Transverse colon (tissue), 4 donors: ENCODE measurements around the gene RNF17. TPM values are rescaled to one million over a fixed set of nuclear protein-coding genes. Genes with fewer than 3 reads are reported as not detected.

Experiments used
- DNase-seq: peaks from one replicate; pipeline ENCODE4 v3.0.0-alpha.2; 2019
- H3K27ac ChIP-seq, 4 donors: fragments of 200-600 bp; sonication (generic); 2 replicates each; pipeline ENCODE4 v1.5.1; 2016 to 2018; ENCODE audit warnings: inconsistent platforms in 4 of 4
- H3K27me3 ChIP-seq: fragments of 200-600 bp; sonication (generic); 2 replicates; pipeline ENCODE4 v1.5.1; 2017; ENCODE audit warnings: inconsistent platforms
- H3K36me3 ChIP-seq, 4 donors: fragments of 200-600 bp; sonication (generic); 2 replicates each; pipeline ENCODE4 v1.5.1; 2017 to 2019; ENCODE audit warnings: inconsistent platforms in 4 of 4
- H3K4me1 ChIP-seq, 4 donors: fragments of 200-600 bp; sonication (generic); 2 replicates each; pipeline ENCODE4 v1.5.1; 2017 to 2020; ENCODE audit warnings: inconsistent platforms in 4 of 4
- H3K4me3 ChIP-seq, 4 donors: fragments of 200-600 bp; sonication (generic); 1 replicate in 1 of 4; 2 replicates in 3 of 4; pipeline versions ENCODE4 v1.5.1 to v1.6.1; 2017 to 2019; ENCODE audit warnings: inconsistent platforms in 4 of 4
- H3K9me3 ChIP-seq, 2 donors: fragments of 200-600 bp; sonication (generic); 2 replicates each; pipeline ENCODE4 v1.5.1; 2017 to 2019; ENCODE audit warnings: inconsistent platforms in 2 of 2
- EP300 ChIP-seq: sonication (generic); formaldehyde crosslinking; IDR thresholded peaks from one replicate; pipeline ENCODE4 v1.6.1; 2017; ENCODE audit warnings: antibody characterized with exemption, low read depth
- POLR2A ChIP-seq: fragments of 450-650 bp; IDR thresholded peaks from one replicate; pipeline ENCODE4 v1.6.1; 2016; ENCODE audit warnings: antibody characterized with exemption, mild to moderate bottlenecking, moderate library complexity
- POLR2AphosphoS5 ChIP-seq, 3 donors: sonication (generic); formaldehyde crosslinking; IDR thresholded peaks; one replicate each; pipeline ENCODE4 v1.6.1; 2016; ENCODE audit warnings: antibody characterized with exemption in 3 of 3
- WGBS, 2 donors: methylation state at CpG; one replicate each; pipeline ENCODE4 v1.1.5; 2018; ENCODE audit warnings: low coverage in 1 of 2; 5-methylcytosine and 5-hydroxymethylcytosine counted together
- in situ Hi-C, 4 donors: fragments of 200-750 bp; cut with MboI; loops; one replicate each; pipeline versions ENCODE4 v1.15.0 to v1.15.1; 2017; ENCODE audit warnings: low sequenced_read_pairs in 3 of 4, low pct_ligation_motif_present in 1 of 4, low pct_unique_long_range_greater_than_20kb in 1 of 4
- intact Hi-C: fragments of 100-400 bp; cut with DNase I; formaldehyde crosslinking; loops from one replicate; pipeline ENCODE4 v1.15.1; 2023; ENCODE audit warnings: low total_unique reads
- total RNA-seq, 4 donors: library from RNA; depleted of rRNA; stranded (reverse); fragments of >200 nt; gene quantifications; one replicate each; pipeline ENCODE4 v1.1.0, GENCODE V29; 2016
- TF ChIP-seq, protein P1 (sequence below), 5 experiments: fragments of 200-600 bp in 3 of 5; fragments of 450-650 bp in 2 of 5; sonication (generic) in 3 of 5; IDR thresholded peaks; 1 replicate in 2 of 5; 2 replicates in 3 of 5; pipeline ENCODE4 v1.5.1; 2016 to 2017; ENCODE audit warnings: antibody characterized with exemption in 5 of 5, inconsistent platforms in 3 of 5, mild to moderate bottlenecking in 2 of 5, moderate library complexity in 1 of 5

The RNF17 gene
- total RNA-seq, 4 donors from 2014 or later: not detected

DNA sequence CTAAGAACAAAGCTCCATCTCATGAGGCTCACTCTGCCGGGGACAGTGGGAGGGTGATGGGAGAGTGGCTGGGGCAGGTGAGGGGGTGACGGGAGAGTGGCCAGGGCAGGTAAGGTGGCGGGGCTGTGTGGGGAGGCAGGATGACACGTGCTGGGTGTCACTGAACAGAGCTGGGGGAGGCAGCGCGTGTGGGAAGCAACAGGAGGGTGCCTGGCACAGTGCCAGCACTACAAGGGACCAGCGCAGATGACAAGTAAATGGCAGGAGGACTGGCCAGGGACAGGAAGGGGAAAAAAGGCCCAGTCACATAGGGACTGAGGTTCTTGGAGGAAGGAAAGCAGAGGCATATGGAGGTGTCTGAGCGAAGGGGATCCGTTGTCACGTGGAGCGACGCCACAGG is 129.9 kb downstream of the RNF17 start:
- Histone ChIP-seq H3K4me1 (no peaks in the 10 kb centered on the region), H3K4me3 (no peak overlapping the region), H3K27ac (no peak overlapping the region), H3K9me3 (no peaks in the 10 kb centered on the region), H3K36me3 (peaks cover 0 to 2% (median 0%) of the 10 kb centered on the region in 4 donors), H3K27me3 (no peaks in the 10 kb centered on the region)
- in situ Hi-C loops: no loop called here
- 91 to 93% methylated on average over 10 to 12 of the region's 12 CpGs for WGBS, 2 donors
- DNase-seq: no peak
- TF ChIP-seq, protein P1, sequence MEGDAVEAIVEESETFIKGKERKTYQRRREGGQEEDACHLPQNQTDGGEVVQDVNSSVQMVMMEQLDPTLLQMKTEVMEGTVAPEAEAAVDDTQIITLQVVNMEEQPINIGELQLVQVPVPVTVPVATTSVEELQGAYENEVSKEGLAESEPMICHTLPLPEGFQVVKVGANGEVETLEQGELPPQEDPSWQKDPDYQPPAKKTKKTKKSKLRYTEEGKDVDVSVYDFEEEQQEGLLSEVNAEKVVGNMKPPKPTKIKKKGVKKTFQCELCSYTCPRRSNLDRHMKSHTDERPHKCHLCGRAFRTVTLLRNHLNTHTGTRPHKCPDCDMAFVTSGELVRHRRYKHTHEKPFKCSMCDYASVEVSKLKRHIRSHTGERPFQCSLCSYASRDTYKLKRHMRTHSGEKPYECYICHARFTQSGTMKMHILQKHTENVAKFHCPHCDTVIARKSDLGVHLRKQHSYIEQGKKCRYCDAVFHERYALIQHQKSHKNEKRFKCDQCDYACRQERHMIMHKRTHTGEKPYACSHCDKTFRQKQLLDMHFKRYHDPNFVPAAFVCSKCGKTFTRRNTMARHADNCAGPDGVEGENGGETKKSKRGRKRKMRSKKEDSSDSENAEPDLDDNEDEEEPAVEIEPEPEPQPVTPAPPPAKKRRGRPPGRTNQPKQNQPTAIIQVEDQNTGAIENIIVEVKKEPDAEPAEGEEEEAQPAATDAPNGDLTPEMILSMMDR (IDR thresholded peaks at IDR 0.05): no peak
- no peak for TF ChIP-seq POLR2AphosphoS5 (IDR thresholded peaks at IDR 0.05)
- no peak for TF ChIP-seq EP300
- TF ChIP-seq POLR2A: no peak
- intact Hi-C loops: no loop called here

DNA sequence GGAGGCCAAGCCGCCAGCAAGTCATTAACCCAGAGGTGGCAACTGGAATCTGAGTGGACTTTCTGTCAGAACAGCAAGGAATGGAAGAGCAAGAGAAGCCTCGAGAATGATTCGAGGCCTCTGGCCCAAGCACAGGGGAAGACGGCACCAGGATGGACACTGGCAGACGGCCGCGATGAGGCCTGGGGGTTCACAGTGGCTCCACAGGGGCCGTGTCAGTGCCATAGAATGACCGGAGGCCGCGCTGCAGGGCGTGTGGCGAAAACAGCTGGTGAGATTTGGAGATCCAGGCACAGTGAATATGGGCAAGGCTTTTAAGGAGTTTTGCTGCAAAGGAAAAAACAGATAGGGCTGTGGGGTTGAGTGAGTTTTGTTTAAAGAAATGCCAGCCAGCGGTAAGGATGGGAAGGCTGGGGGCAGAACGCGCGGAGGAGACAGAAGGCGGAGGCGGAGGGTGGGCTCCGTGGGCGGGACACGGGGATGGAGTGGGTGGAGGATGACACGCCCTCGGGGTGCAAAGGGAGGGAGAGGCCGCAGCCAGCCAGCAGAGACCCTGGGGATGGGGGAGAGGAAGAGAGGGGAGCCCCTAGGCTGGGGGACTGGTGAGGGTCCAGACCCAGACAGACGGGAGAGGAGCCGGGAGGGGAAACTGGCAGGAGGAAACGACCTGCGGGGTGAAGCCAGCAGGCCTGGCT is 130.5 kb downstream of the RNF17 start:
- Histone ChIP-seq H3K27me3 (no peaks in the 10 kb centered on the region), H3K36me3 (no peaks in the 10 kb centered on the region), H3K9me3 (no peaks in the 10 kb centered on the region), H3K27ac (no peak overlapping the region), H3K4me3 (no peak overlapping the region), H3K4me1 (no peaks in the 10 kb centered on the region)
- no peak for DNase-seq
- in situ Hi-C loops: no loop called here
- intact Hi-C loops: no loop called here
- TF ChIP-seq POLR2AphosphoS5 (IDR thresholded peaks at IDR 0.05) (no peak), EP300 (no peak), POLR2A (no peak)
- TF ChIP-seq, protein P1 (IDR thresholded peaks at IDR 0.05): no peak
- 90 to 93% methylated on average over 12 to 29 of the region's 29 CpGs for WGBS, 2 donors

DNA sequence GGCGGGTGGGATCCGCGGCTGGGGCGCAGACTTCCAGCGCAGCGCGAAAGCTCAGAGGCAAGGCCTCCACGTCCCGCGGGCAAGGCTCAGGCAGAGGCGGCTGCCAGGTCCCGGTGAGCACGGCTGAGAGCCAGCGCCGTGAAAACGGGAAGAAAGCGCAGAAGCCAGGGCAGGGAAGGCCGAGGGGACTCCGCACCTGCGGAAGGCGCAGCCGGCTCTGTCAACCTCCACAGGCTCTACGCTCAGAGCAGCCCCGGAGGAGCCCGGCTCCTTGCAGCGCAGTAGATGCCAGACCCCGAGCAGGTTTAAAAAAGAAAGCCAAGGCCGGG is 131.0 kb downstream of the RNF17 start:
- Histone ChIP-seq H3K9me3 (no peaks in the 10 kb centered on the region), H3K27me3 (no peaks in the 10 kb centered on the region), H3K27ac (no peak overlapping the region), H3K4me3 (no peak overlapping the region), H3K36me3 (no peaks in the 10 kb centered on the region), H3K4me1 (no peaks in the 10 kb centered on the region)
- DNase-seq: no peak
- in situ Hi-C loops (no loop called here), intact Hi-C loops (no loop called here)
- TF ChIP-seq POLR2AphosphoS5 (IDR thresholded peaks at IDR 0.05) (no peak), POLR2A (no peak), EP300 (no peak)
- TF ChIP-seq, protein P1 (IDR thresholded peaks at IDR 0.05): no peak
- WGBS, 2 donors: 92% methylated on average over 28 of the region's 28 CpGs; no CpG with 5 or more reads in 1 of the 2 donors

DNA sequence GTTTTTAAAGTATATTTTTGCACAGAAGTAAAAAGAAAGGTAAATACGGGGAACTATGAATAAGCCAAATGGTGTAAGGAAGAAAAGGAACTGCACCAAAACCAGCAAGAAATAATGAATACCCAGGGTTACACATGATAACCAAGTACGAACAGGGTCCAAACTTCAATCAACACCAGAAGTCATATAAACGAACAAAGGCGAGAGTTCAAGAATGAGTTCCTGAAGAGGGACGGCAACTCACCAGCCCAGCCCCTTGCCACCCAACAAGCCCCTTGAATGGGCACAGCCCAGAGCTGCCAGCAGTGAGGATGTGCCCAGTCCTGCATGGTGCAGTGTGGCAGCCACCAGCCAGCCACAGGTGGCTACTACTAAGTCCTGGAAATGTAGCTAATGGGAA is 132.1 kb downstream of the RNF17 start:
- Histone ChIP-seq H3K4me1 (no peaks in the 10 kb centered on the region), H3K9me3 (no peaks in the 10 kb centered on the region), H3K27me3 (no peaks in the 10 kb centered on the region), H3K4me3 (no peak overlapping the region), H3K36me3 (no peaks in the 10 kb centered on the region), H3K27ac (no peak overlapping the region)
- TF ChIP-seq POLR2A (no peak), EP300 (no peak), POLR2AphosphoS5 (IDR thresholded peaks at IDR 0.05) (no peak)
- TF ChIP-seq, protein P1 (IDR thresholded peaks at IDR 0.05): no peak
- 82 to 96% methylated on average over 5 of the region's 5 CpGs for whole genome bisulfite sequencing, 2 donors
- intact Hi-C loops: no loop called here
- DNase-seq: no peak
- in situ Hi-C loops: no loop called here
